HG03196 (cell line): Measurements from ENCODE around the gene SPTBN5.

Experiments
- ATAC-seq: cut with Tn5 transposase; IDR thresholded peaks from one replicate; pipeline ENCODE4 v1.9.1; 2021; ENCODE audit not compliant: unreplicated experiment

The SPTBN5 gene

DNA sequence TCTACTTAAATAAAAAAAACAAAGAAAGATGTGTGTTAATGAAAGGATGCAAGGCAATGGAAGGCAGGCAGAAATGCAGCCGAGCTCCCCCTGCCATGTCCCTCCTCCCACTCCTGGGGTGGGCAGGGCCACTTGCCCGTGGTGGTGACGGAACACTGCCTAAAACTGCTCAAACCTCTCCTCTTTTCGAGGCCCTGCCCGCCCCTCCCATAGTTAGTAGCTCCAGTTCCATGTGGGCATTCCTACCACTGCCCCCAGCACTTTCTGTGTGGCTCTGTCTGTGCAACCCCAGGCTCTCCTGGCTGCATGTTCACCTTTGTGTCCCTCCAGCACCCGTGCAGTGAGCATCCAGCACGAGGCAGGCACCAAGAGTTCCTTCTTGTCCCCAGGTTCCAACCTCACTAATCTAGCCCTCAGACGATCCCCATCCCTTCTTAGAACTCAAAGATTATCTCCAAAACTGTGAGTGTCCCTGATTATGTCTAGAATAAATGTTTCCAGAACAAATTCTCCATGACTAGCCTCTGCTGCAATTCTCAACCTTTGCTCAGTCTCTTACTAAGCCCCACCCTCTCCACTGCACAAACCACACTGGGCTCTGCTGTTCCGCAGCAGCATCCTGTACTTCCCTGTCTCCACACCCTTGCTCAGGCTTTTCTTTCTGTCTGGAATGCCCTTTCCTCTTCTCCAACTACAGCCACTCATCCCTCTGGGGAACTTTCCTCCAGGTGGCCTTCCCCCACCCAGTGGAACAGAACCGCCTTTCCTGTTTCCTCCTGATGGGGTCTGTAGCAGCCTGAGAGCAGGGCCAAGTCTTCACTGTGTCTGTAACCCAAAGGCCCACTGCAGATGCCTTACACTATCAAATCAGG lies 32.6 kb upstream of the SPTBN5 start:
- ATAC-seq, result no peak

DNA sequence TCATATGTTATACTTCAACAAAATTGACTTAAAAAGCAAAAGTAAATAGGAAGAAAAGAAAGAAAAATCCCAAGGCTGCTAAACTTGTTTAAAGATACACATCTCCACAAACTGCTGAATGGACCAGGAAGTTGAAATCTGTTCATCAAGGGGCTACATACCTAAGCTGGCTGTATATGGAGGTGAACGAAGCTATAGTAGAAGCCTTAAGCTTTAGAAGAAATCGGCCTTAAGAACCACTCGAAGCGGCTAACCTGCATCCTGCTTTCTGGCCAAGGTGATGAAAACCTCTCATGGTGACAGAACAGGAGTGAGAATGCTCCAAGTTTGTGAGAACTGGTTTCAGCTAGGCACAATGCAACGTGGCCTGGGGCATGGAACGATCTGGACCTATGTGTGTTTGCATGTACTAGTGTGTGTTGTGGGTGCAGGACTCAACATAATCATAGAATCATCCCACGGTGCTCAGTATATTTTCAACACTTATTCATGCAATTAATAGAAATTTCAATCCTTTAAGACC lies 31.3 kb upstream of the SPTBN5 start:
- no peak for ATAC-seq

DNA sequence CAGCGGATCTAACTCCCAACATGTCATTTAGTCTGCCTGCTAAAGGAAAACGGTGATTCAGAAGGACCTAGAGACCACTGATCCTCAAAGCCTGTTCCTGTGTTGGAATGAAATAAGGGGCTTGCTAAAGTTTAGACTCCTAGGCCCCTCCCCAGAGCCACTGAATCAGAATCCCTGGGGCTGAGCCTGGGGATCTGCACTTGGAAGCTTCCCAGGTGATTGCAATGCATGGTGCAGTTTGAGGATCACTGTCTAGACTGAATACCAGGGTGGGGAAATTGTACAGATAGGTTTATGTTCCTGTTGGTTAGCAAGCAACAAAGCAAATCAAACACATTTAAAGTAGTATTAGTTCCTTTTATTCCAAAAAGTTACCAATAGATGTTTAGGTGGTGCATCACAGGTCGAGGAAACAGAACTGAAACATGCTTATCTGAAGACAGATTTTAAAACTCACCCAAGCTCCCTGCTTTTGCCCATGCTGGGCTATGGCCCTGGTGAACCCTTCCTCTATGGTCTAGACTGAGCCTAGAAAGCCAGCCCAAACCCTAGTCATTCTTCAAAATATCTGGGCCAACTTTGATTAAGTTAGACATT lies 29.6 kb upstream of the SPTBN5 start:
- ATAC-seq, result no peak

DNA sequence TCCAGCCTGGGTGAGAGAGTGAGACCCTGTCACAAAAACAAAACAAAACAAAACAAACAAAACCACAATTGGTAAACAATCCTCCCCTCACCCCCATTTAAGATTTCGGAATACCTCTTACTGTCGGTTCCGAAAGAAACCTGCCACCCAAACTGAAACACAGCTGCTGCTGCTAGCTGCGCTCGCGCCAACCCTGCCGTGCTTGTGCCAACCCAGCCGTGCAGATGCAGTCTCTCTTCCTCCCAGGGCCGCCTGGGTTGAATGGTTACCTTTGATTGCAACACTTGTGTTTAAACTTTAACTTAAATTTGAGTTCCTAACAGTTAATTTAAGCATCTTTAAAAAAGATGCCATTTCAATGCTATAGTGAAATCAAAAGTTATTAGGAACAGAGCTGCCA lies 28.5 kb upstream of the SPTBN5 start:
- ATAC-seq, result no peak

DNA sequence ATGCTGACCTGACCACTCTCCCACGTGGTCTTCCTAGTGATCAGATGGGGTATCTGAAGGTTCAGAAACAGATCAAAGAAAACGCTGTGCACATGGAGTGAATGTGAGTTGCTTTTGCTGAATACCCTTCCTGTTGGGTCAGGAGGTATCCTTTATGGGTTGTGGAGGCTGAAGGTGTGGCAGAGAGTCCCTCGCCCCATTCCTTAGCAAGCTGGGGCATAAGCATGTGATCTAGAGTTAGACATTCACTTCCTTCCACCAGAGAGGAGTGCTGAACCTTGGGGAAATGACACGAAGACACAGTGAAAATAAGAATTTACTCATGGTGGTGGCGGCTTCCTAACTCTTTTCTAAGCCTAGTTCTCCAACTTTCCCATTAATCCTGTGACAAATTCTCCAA lies 27.8 kb upstream of the SPTBN5 start:
- ATAC-seq, result no peak

DNA sequence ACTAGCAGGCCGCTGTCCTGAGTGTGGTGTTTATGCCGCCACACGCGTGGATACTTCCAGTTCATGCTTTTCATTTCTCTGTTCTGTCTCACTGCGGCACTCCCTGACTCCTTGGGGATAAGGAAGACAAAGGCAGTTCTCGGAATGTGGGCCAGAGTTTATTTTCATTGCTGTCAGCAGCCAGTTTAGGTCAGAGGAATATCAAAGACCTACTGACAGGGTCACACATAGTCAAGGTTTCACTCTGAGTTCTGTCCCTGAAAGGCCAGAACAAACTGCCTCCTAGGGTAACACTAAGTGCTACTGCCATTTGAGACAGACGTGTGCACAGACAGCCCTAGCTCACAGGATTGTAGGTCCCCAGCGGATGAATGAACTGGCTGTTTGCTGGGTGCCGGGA lies 27.3 kb upstream of the SPTBN5 start:
- ATAC-seq, result no peak

DNA sequence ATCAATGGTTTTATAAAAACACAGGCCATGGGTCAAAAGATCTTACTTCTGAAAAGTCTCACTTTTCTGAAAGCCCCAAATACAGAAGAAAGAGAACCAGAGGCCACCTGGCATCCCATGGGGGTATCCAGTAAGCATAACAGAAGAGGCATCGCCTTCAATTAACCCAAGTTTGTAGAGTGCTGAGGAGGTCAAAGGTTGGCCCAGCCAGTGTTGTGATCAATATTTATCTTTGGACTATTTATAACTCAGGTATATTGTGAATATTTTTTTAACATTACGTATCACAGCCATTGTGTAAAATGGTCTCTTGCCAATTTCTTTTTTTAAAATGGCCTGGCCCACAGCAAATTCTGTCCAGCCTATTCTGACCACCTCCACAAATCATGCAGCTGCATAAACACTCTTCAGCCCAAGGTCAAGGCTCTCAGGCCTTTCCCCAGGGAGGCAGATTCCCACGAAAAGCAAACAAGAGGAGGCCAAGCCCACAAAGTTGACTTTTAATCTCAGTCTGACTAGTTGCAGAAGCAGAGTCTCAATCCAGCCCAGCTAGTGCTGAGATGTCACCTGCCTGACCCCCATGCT lies 26.2 kb upstream of the SPTBN5 start:
- ATAC-seq, result no peak

DNA sequence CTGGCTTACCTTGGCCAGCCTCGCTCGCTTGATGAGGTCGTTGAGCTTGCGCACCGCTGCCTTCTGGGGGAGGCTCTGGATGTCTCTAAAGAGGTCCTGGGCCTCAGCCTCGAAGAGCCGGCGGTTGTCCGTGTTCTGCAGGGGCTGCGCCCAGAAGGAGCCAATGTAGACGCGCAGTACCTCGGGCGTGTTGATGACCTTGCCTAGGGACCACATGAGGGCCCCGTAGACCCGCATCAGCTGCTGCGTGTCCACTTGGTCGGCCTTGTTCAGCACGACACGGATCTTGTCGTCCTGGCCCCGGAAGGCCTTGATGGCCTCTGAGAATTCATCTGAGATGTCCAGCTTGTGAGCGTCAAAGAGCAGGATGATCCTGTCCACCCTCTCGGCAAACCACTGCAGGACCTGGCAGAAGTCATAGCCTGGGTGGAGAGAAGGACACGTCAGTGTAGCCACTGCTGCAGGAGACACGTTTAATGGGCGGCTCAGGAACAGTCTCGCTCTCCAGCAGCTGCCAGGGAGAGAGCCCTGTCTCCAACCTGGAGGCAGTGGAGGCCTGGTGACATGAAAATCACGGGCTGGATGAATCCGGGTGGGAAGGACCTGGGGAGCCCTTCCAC lies 25.5 kb upstream of the SPTBN5 start:
- ATAC-seq, result no peak

DNA sequence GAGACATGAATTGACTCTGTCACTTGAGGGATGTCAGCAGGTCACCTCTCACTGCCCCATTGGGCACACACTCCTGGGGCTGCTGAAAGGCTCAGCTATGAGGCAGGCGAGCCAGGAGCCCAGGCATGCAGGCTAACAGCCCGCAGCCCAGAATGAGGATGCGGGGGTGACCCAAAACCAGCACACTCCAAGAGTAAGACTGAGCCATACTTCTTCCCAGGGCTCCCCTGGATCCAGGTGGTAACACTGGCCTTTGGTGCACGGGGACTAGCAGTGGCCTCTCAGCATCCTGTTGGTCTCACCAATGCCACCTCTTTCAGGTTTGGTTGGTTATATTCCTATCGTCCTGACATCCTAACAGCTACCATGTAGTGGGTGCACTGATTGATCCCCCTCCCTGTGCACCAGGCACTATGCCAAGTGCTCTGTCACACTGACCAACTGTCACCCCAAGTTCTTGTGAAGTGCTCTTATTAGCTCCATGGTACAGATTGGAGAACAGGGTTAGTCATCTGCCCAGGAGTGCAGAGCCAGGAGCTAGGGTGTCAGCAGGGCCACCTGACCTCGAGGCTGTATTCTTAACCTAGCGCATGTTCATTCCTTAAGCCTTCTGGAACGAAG lies 24.8 kb upstream of the SPTBN5 start:
- ATAC-seq, result no peak

DNA sequence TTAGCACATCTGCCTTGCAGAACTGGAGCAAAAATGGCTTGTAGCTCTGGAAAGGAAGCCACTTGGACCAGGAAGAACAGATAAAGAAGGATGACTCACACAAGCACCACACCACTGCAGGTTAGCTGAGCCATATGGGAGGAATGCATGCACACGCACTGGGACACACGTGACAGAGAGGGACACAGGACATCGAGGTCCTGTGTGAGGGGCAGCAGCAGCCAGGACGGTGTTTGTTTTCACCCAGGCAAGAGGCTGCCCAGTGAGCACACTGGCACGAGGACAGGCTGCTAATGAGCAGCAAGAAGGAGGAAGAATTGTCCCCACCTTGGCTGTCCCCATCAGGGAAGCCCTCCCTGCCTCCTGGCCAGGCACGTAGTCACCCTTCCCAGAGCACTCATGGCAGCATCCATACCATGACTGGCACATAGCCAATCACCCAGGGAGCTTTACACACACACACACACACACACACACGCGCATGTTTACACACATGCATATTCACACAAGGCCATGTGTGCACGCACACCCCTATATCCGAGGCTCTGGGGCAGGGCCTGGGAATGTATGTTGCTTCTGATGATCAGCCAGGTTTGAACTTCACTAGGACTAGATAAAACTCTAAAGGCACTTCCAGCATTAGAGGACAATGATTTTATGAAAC lies 24.0 kb upstream of the SPTBN5 start:
- ATAC-seq, result no peak

DNA sequence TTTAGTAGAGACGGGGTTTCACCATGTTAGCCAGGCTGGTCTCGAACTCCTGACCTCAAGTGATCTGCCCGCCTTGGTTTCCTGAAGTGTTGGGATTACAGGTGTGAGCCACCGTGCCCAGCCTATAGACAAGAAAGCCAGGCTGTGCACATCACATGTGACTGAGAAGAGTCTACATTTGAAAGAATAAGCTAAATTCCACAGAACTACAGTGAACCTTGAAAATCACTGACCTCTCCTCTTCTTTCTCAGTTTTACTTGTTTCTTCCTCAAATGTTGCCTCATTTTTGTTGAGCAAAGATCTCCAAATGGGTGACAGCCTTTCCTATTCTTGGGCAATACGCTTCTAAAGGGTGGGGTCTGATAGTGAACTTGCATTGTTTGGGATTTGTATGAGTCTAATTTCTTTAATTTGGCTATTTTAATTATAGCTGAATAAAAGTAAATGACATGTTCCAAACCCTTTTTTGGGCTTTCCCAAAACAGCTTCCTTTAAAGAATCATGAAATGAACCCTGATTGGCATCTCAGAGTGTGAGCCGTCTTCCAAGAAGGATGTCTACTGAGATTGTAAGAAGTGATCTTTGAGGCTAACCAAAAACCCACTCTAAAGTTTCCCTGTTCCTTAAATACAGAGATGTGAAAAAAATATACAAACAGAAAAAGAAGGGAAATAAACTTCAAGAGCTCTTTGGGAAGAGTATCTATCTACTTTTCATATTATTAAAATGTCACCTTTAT lies 21.6 kb upstream of the SPTBN5 start:
- no peak for ATAC-seq

DNA sequence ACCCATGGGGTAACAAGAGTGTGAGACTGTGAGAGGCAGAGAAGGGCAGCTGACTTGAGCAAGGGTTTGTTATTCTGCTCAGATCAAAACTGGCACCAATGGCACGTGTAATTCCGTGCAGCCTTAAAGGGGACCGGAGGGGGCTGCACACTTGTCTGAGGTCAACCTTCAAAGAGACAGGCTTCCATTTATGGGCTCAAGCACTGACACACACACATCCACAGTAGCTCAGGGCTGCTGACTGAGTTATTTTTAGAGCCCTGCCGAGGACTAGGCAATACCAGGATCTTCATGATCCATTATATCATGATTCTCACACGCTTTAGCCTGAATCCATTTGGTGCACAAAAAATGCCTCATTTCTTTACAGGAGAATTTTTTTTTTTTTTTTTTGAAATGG lies 20.6 kb upstream of the SPTBN5 start:
- ATAC-seq, result no peak

DNA sequence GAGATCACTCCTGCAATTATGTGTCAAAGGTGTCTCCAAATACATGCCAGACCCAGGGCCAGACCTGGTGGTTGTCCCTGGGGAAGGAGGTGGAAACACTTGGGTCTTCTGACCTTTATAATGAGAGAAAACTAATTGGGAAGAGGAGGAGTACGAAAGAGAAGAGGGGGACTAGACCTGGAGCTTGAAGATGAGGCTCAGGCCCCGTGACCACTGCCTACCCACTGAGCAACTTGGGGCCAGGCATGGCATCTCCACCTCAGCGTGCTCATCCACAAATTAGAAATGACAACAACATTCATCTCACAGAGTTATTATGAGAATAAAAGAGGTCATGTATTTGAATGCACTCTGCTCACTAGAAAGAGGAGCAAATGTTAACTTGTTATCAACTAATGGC lies 19.4 kb upstream of the SPTBN5 start:
- no peak for ATAC-seq

DNA sequence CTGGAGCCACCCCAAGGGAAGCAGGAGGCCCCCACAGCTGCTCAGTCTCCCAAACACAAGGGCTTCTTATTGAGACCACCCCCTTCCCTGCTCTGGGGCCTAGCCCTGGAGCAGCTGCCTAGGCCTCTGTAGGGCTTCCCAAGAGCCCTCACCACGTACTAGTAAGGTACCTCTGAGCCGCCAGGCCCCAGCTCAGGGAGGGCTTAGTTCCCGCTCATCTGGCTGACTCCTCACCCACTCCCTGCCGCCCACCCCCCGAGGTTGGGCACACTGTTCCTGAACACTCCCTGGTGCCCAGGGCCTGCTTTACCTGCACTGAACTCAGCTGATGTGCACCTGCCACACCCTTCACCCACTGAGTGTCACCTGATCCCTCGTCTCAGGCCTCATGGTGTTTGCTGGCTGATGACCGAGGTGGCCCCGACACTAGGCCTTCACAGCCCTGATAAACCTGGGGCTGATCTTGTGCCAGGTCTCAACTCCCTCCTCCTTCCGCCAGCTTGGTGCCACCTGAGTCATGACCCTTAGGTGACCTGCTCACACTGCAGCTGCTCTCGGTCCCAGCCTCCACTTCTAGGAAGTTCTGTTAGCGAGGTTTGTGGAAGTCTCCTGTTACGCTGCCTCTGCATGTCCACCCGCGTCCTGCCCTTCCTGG lies 18.0 kb upstream of the SPTBN5 start:
- ATAC-seq, result no peak

DNA sequence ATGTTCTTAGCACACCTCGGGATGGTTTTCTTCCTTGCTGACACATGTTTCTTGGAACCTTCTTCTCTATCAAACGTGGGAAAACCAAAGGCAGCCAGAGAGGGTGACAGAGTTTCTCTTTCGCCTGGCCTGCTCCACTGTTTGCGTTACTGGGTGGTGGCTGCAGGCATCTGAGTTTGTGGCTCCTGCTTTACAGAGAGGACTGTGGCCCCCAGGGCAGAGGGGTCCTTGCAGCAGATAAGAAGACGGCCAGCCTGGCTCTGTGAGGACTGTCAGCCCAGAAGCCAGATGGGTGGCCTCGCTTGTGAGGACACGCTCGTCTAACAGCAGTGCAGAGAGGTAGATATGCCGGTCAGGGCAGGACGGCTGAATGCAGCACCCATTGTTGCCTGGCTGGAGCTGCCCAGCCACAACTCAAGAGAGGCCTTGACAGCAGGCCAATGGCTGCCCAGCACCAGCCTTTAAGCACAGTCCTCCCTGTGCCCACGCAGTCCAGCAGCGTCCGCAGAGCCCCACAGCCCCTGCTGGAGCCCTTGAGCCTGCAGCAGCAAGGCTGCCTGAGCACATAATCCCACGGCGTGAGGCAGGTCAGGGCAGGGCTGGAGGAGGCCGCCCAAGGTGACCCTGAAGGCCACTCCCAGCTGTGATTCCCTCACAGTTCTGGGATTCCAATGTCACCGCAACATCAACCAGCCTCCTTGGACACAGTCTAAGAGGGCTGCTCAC lies 15.0 kb upstream of the SPTBN5 start:
- ATAC-seq, result no peak

DNA sequence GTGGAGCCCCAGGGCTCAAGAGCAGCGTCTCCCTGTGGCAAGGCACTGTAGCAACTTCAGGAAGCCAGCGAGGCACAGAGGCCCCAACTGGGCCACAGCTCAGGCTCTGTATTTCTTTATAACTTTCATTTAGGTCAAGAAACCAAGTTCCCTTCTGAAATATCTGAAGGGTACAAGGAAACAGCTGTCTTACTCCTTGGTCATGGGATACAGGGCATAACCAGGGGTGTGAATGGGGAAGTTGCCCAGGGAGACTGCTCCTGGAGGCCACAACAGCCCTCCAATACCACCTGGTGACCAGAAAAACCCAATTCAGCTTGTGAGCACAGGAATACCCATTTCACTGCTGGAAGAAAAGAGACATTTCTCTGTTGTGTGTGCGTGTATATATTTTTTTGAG lies 13.3 kb upstream of the SPTBN5 start:
- ATAC-seq, result no peak

DNA sequence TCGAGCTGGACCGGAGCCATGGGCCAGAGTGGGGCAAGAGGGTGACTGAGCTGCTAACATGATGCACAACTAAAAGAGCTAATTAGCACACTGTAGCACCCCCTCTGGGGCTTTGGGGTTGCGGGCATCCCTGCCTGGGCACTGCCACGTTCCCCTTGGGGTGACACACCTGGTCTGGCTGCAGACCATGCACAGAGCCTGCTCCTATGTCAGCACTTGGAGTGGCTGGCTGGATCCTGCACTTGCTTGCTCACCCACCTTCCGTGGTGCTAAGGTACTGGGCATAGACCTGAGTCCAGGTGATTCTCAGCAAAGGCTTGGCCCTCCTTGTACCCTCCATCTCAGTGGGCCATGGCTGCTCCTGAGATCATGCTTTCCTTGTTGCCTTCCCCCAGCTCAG lies 12.8 kb upstream of the SPTBN5 start:
- no peak for ATAC-seq

DNA sequence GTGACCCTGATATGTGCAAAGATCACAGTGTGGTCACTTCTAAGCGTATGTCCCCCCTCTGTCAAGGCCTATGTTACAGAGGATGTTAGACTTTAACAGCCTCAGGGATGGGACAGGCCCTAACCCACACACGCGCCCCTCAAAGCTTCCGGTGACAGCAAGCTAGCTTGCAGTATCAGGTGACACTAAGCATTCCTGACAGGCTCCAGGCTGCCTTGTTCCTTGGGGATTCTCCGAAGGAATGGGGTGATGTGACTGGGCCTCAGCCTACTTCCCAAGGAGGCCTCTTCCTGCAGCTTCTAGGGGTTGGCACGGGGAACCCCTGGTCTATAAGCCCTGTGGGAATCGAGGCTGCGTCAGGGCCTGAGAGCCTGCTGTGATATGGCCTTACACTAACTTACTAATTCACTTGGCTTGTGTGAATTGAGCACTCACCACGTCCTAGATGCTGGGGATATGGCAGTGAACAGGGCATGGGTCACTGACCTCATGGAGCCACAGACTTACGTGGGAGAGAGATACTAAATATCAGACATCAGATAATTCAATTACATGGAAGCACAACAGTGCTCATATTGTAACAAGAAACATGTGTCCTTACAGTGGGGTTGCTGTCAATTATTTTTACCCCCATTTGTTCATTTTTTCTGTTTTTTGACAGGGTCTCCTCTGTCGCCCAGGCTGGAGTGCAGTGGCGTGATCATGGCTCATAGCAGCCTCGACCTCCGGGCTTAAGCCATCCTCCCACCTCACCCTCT lies 11.4 kb upstream of the SPTBN5 start:
- no peak for ATAC-seq
